Astrocyte of the cerebellum (primary cell): Measurements from ENCODE around the gene ADAMTS2.

ENCODE experiments used
- DNase-seq: peaks from one replicate; pipeline ENCODE4 v3.0.0-alpha.2; 2011; ENCODE audit warnings: low read depth
- H3K4me3 ChIP-seq: 2 replicates; pipeline ENCODE4 v1.5.1; 2011; ENCODE audit warnings: mild to moderate bottlenecking, low read depth, low read length, moderate library complexity
- in situ Hi-C: cut with HindIII; loops from 2 replicates; pipeline ENCODE4 v1.10.0; 2017; ENCODE audit warnings: low sequenced_read_pairs
- TF ChIP-seq, protein P1 (sequence below): IDR thresholded peaks from 2 replicates; pipeline ENCODE4 v1.5.1; 2012; ENCODE audit warnings: low read length, low read depth, moderate library complexity, mild to moderate bottlenecking; ENCODE audit errors: missing control alignments

The ADAMTS2 gene

DNA sequence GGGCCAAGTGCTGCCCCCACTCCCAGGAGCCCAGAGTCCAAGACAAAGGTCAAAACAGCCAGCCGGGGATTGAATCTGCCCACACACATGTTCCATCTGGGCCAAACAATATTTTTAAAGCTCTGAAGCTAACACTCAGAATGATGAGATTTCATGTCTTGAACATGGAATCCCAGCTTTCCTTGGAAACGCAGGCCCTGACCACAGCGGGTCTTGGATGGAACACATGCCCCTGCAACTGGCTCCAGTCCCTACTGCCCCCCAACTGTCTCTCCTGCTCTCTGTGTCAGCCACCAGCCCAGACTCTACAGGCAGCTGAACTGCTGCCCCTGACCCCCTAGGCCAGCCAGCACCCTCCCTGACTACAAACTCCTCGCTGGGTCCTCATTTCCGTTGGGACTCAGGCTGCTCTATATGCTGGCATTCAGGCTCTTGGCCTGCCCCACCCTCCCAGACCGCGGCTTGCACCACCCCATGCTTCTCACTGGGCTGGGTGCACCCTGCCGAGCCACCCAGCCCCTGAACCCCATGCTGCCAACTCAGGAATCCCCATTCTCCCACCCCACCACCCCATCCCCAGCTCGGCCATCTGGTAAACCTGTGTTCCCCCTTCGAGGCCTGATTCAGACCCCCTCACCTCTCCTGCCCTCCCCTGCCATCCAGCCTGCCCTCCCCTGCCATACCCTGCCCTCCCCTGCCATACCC is 71.7 kb downstream of the ADAMTS2 start:
- H3K4me3 ChIP-seq, result no peak overlapping the region
- TF ChIP-seq, protein P1, sequence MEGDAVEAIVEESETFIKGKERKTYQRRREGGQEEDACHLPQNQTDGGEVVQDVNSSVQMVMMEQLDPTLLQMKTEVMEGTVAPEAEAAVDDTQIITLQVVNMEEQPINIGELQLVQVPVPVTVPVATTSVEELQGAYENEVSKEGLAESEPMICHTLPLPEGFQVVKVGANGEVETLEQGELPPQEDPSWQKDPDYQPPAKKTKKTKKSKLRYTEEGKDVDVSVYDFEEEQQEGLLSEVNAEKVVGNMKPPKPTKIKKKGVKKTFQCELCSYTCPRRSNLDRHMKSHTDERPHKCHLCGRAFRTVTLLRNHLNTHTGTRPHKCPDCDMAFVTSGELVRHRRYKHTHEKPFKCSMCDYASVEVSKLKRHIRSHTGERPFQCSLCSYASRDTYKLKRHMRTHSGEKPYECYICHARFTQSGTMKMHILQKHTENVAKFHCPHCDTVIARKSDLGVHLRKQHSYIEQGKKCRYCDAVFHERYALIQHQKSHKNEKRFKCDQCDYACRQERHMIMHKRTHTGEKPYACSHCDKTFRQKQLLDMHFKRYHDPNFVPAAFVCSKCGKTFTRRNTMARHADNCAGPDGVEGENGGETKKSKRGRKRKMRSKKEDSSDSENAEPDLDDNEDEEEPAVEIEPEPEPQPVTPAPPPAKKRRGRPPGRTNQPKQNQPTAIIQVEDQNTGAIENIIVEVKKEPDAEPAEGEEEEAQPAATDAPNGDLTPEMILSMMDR, result no peak
- in situ Hi-C loops, result no loop called here

DNA sequence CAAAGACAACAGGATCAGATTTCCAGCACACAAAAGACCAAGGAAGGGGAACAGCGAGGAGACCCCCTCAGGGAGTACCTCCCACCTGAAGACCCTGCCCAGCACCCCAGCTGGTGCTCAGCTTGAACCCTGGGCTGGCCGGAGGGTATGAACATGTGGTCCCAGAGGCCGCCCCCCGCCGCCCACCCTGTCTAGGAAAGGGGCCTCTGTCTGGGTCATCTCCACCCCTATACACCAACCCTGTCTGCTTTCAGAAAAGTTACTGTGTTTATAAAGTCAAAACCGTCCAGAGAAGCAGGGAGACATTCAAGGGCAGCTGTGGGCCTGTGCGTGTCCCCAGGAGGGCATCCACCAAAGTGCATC is 72.2 kb downstream of the ADAMTS2 start:
- TF ChIP-seq, protein P1, result no peak
- no peak overlapping the region for H3K4me3 ChIP-seq
- DNase-seq, result no peak
- in situ Hi-C loops, result no loop called here

More for the DNA sequence above, 71.7 kb downstream of the ADAMTS2 start:
- DNase-seq, result no peak

DNA sequence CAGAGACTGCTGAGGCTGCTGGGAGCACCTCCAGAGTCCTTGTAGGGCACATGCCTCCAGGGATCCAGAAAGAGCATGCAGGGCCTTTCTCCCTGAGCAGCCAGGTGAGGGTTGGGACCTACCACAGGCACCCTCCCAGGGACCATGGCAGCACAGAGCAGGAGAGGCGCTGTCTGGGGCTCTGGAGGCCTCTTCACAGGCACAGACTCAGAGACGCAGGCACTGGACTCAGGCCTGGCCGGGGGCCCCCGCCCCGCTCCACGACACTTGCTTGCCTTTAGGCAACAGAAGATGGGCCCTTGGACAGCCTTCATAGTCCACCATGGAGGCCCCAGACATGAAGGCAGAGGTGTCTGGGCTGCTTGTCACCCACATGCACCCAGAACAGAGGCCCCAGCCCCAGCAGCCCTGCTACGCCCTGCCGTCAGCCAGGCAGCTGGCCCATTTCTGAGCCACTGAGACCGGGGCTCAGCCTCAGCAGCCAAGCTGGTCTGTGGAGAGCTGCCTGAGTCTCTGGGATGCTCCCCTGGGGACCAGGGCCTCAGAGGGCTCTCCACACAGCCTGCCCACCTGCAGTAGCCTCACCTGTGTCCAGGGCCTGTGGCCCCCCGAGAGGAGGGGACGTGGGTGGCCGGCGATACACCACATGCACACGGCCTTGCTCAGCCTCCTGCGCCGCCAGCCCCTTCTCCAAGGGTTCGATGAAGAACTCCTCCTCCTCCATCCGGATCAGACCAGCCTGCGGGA is 72.8 kb downstream of the ADAMTS2 start:
- no peak for DNase-seq
- TF ChIP-seq, protein P1, result no peak
- H3K4me3 ChIP-seq, result no peak overlapping the region
- in situ Hi-C loops, result no loop called here

DNA sequence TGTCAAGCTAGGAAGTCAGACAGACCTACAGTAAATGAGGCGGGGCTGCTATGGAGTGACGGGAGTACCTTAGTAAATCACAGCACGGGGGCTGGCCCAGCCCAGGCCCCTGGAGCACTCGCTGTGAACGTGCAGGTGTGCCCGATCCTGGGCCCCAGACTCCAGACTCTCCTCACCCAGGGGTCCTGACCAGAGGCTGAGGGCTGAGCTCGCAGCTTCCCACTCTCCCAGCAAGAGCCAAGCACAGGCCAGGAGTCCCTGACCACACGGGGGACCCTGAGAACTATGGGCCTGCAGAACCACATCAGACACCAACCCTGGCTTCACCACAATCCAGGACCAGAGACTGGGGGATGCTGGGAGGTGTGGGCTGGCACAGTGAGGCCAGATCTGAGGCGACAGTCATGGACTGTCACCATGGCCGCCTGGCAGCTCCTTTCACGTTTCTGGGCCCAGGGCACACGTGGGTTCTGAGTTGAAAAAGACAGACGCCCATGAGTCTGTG is 73.4 kb downstream of the ADAMTS2 start:
- in situ Hi-C loops, result no loop called here
- DNase-seq, result no peak
- H3K4me3 ChIP-seq, result no peak overlapping the region
- TF ChIP-seq, protein P1, result no peak

DNA sequence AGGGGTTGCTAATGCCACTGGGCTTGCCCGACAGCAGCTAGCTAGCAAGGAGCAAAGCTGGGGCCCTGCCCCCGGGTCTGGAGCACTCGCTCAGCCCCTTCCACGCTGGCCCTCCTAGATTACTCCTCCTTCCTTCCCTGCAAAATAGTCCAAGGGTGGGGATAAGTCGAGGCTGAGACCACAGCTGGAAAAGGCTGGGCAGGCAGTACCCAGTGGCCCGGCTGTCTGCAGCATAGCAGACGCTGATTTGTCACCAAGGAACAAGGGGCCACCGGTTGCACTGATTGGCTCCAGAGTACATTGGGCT is 73.9 kb downstream of the ADAMTS2 start:
- TF ChIP-seq, protein P1, result no peak
- H3K4me3 ChIP-seq, result no peak overlapping the region
- in situ Hi-C loops, result no loop called here
- DNase-seq, result no peak

DNA sequence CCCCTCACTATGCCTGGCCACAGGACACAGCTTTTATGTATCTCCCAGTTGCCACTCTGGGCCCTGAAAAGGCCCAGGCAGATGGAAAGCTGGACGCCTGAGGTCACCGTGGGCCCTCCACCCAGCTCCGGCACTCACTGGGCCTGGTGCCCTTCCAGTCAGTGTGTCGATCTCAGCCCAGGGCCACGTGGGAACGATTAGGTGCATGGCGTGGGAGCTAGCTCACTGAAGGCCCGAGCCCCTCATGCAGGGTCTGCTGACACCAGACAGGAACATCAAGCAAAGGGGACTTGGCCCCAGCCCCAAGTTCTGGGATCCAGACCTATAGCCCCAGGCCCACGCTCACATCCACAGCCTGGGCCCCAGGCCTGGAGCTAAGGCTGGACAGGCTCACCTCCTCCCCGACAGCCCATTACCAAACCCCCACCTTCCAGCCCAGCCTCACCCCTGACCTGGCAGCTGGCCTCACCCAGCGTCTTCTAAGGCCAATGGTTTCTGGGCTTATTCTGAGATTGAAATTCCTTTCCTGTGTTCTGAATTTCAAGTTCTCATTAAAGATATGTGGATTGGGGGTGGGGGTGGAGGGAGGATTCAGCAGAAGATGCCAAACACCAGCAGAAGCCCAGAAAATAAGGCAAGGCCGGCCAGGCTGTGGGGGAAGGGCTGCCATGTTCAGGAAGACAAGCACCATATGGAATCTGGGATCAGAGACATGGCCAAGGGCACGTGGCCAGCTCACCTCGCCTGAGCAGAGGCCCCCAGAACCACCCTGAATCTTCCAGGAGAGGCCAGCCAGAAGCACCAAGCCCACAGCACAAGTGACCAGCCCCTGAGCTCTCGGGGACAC is 74.5 kb downstream of the ADAMTS2 start:
- TF ChIP-seq, protein P1, result no peak
- in situ Hi-C loops, result no loop called here
- no peak for DNase-seq
- no peak overlapping the region for H3K4me3 ChIP-seq
